ENCODE data around the gene H3-3A. TPM values are rescaled to one million over a fixed set of nuclear protein-coding genes. Genes with fewer than 3 reads are reported as not detected.
A peak's percentile ranks its signal among the peaks of the same experiment; 100 is the strongest.

Gene H3-3A
- polyA plus RNA-seq, 3 donors: 282 to 940 (median 473) TPM

GRCh38 chr1:226048886-226049285 lies 13.6 kb upstream of the H3-3A start:
- no peak overlapping the region for H3K27ac ChIP-seq (ENCODE audit: low read depth, low read length)
- 88 to 96% (median 94%) methylated on average over 1 of the region's 1 CpG for WGBS, 3 donors

GRCh38 chr1:226050133-226050532 lies 12.4 kb upstream of the H3-3A start:
- H3K27ac ChIP-seq (ENCODE audit: low read depth, low read length): no peak overlapping the region
- WGBS, 3 donors: 93 to 96% (median 95%) methylated on average over 4 of the region's 4 CpGs

GRCh38 chr1:226051365-226051764 lies 11.2 kb upstream of the H3-3A start:
- 69 to 98% (median 73%) methylated on average over 2 of the region's 2 CpGs for WGBS, 3 donors
- H3K27ac ChIP-seq (ENCODE audit: low read depth, low read length): no peak overlapping the region

- no peak overlapping the region for H3K27ac ChIP-seq (ENCODE audit: low read depth, low read length)
- 91 to 96% (median 96%) methylated on average over 1 of the region's 1 CpG for WGBS, 3 donors
Measured at GRCh38 chr1:226052061-226052460, 10.5 kb upstream of the H3-3A start.

GRCh38 chr1:226054519-226055327 lies 7.8 kb upstream of the H3-3A start:
- no peak overlapping the region for H3K27ac ChIP-seq (ENCODE audit: low read depth, low read length)
- 49 to 61% (median 51%) methylated on average over 6 of the region's 6 CpGs for WGBS, 3 donors

- H3K27ac ChIP-seq (ENCODE audit: low read depth, low read length): no peak overlapping the region
- WGBS, 3 donors: 92 to 96% (median 96%) methylated on average over 1 of the region's 1 CpG
Measured at GRCh38 chr1:226059709-226060108, 2.8 kb upstream of the H3-3A start.

GRCh38 chr1:226060427-226060826 lies 2.1 kb upstream of the H3-3A start:
- H3K27ac ChIP-seq (ENCODE audit: low read depth, low read length): no peak overlapping the region
- WGBS, 3 donors: 98 to 100% (median 100%) methylated on average over 1 of the region's 1 CpG

- 7 to 13% (median 10%) methylated on average over 21 of the region's 21 CpGs for WGBS, 3 donors
- H3K27ac ChIP-seq (ENCODE audit: low read depth, low read length): peak overlapping the region; percentile 72
Measured at GRCh38 chr1:226061068-226061840, 1.3 kb upstream of the H3-3A start.

GRCh38 chr1:226061841-226062557 lies 517 bp upstream of the H3-3A start:
- 0 to 1% (median 0%) methylated on average over 41 to 100 of the region's 100 CpGs for WGBS, 3 donors
- peak overlapping the region; percentile 74 for H3K27ac ChIP-seq (ENCODE audit: low read depth, low read length)

- H3K27ac ChIP-seq (ENCODE audit: low read depth, low read length): peak overlapping the region; percentile 96
- 0% methylated on average over 36 of the region's 36 CpGs for WGBS, 3 donors
Measured at GRCh38 chr1:226063224-226063976, 884 bp downstream of the H3-3A start.

- peak overlapping the region; percentile 96 for H3K27ac ChIP-seq (ENCODE audit: low read depth, low read length)
- WGBS, 3 donors: 1% methylated on average over 17 of the region's 17 CpGs
Measured at GRCh38 chr1:226063977-226064815, 1.7 kb downstream of the H3-3A start.

- 1% methylated on average over 5 of the region's 5 CpGs for WGBS, 3 donors
- H3K27ac ChIP-seq (ENCODE audit: low read depth, low read length): no peak overlapping the region
Measured at GRCh38 chr1:226064816-226065248, 2.3 kb downstream of the H3-3A start.

GRCh38 chr1:226066415-226067078 lies 4.0 kb downstream of the H3-3A start:
- H3K27ac ChIP-seq (ENCODE audit: low read depth, low read length): no peak overlapping the region
- 51 to 57% (median 56%) methylated on average over 4 of the region's 4 CpGs for WGBS, 3 donors

- 90 to 95% (median 92%) methylated on average over 13 of the region's 13 CpGs for WGBS, 3 donors
- no peak overlapping the region for H3K27ac ChIP-seq (ENCODE audit: low read depth, low read length)
Measured at GRCh38 chr1:226069811-226070489, 7.4 kb downstream of the H3-3A start.

- 68 to 76% (median 75%) methylated on average over 4 of the region's 4 CpGs for WGBS, 3 donors
Measured at GRCh38 chr1:226072347-226072746, 9.8 kb downstream of the H3-3A start.

GRCh38 chr1:226073184-226073950 lies 10.9 kb downstream of the H3-3A start:
- H3K27ac ChIP-seq (ENCODE audit: low read depth, low read length): no peak overlapping the region
- 47 to 57% (median 52%) methylated on average over 6 of the region's 6 CpGs for WGBS, 3 donors

More at GRCh38 chr1:226072347-226072746, 9.8 kb downstream of the H3-3A start:
- H3K27ac ChIP-seq (ENCODE audit: low read depth, low read length): no peak overlapping the region
